HepG2 (cell line): ENCODE data around the gene RASL10A. TPM values are rescaled to one million over a fixed set of nuclear protein-coding genes. Genes with fewer than 3 reads are reported as not detected.

Experiments
- ARNT2 ChIP-seq: sonication (generic); formaldehyde crosslinking; IDR thresholded peaks from 2 replicates; pipeline ENCODE4 v1.8.0; 2022; ENCODE audit warnings: mild to moderate bottlenecking, low read depth, missing genetic modification reagents, moderate library complexity
- CBFB ChIP-seq: sonication (generic); formaldehyde crosslinking; IDR thresholded peaks from 2 replicates; pipeline ENCODE4 v1.4.0; 2020; ENCODE audit warnings: missing genetic modification reagents
- ESRRA ChIP-seq: sonication (generic); formaldehyde crosslinking; IDR thresholded peaks from 2 replicates; pipeline ENCODE4 v1.5.1; 2020; ENCODE audit warnings: mild to moderate bottlenecking, low read depth, missing genetic modification reagents
- ISX ChIP-seq: sonication (generic); formaldehyde crosslinking; conservative IDR thresholded peaks from 2 replicates; pipeline ENCODE4 v1.5.0; 2020; ENCODE audit warnings: missing genetic modification reagents
- MEIS1 ChIP-seq: sonication (generic); formaldehyde crosslinking; IDR thresholded peaks from 2 replicates; pipeline ENCODE4 v1.9.0; 2021; ENCODE audit warnings: mild to moderate bottlenecking, missing genetic modification reagents, moderate library complexity, borderline replicate concordance
- RFX1 ChIP-seq: fragments of 450-650 bp; IDR thresholded peaks from 2 replicates; pipeline ENCODE4 v1.6.1; 2017
- RFX5 ChIP-seq: IDR thresholded peaks from 2 replicates; pipeline ENCODE4 v1.6.1; 2011; ENCODE audit warnings: low read depth, low read length, improper control_type of control experiment
- SMC3 ChIP-seq: IDR thresholded peaks from 2 replicates; pipeline ENCODE4 v1.6.1; 2011; ENCODE audit warnings: low read length, improper control_type of control experiment
- ZFX ChIP-seq: sonication (generic); formaldehyde crosslinking; IDR thresholded peaks from 2 replicates; pipeline ENCODE4 v1.4.0; 2020; ENCODE audit warnings: mild to moderate bottlenecking, low read depth, missing genetic modification reagents, moderate library complexity
- ZNF282 ChIP-seq: fragments of 450-650 bp; IDR thresholded peaks from 2 replicates; pipeline ENCODE4 v1.6.1; 2018; ENCODE audit not compliant: partially characterized antibody
- ZNF33B ChIP-seq: sonication (generic); formaldehyde crosslinking; IDR thresholded peaks from 2 replicates; pipeline ENCODE4 v1.5.1; 2020; ENCODE audit warnings: mild to moderate bottlenecking, missing genetic modification reagents
- ZNF543 ChIP-seq: sonication (generic); formaldehyde crosslinking; IDR thresholded peaks from 2 replicates; pipeline ENCODE4 v1.4.0; 2020; ENCODE audit warnings: mild to moderate bottlenecking, missing genetic modification reagents
- ZNF660 ChIP-seq: sonication (generic); formaldehyde crosslinking; IDR thresholded peaks from 2 replicates; pipeline ENCODE4 v1.5.1; 2020; ENCODE audit warnings: mild to moderate bottlenecking, low read depth, missing genetic modification reagents, borderline replicate concordance
- ZSCAN22 ChIP-seq: sonication (generic); formaldehyde crosslinking; IDR thresholded peaks from 2 replicates; pipeline ENCODE4 v1.4.0; 2020; ENCODE audit warnings: mild to moderate bottlenecking, missing genetic modification reagents
- polyA plus RNA-seq, 8 experiments: library from polyadenylated mRNA; depleted of rRNA in 3 of 8; stranded (reverse) in 7 of 8; unstranded in 1 of 8; fragments of >200 nt; fragmentation: Illumina TruSeq in 4 of 8; extraction: Trizol in 4 of 8; gene quantifications; 2 replicates each; pipeline versions ENCODE4 v1.2.1 to v1.2.3, GENCODE V29; 2011 to 2016; ENCODE audit warnings: low read depth in 4 of 8, missing spikeins in 1 of 8, mixed read lengths in 1 of 8; ENCODE audit not compliant: insufficient read depth in 1 of 8
- total RNA-seq, 5 experiments: library from RNA; depleted of rRNA; stranded (reverse); fragments of >200 nt; fragmentation: Illumina TruSeq; extraction: Trizol; gene quantifications; 2 replicates each; pipeline ENCODE4 v1.2.3, GENCODE V29; 2016; ENCODE audit warnings: low read depth in 1 of 5
- TF ChIP-seq, protein P1 (sequence below): sonication (generic); formaldehyde crosslinking; IDR thresholded peaks from 2 replicates; pipeline ENCODE4 v1.4.0; 2020; ENCODE audit warnings: missing genetic modification reagents
- TF ChIP-seq, protein P2 (sequence below): sonication (generic); formaldehyde crosslinking; IDR thresholded peaks from 2 replicates; pipeline ENCODE4 v1.4.0; 2020; ENCODE audit warnings: mild to moderate bottlenecking, missing genetic modification reagents
- TF ChIP-seq, protein P3 (sequence below): sonication (generic); formaldehyde crosslinking; conservative IDR thresholded peaks from 2 replicates; pipeline ENCODE4 v1.4.0; 2020; ENCODE audit warnings: missing genetic modification reagents
- TF ChIP-seq, protein P4 (sequence below): sonication (generic); formaldehyde crosslinking; IDR thresholded peaks from 2 replicates; pipeline ENCODE4 v1.5.1; 2020; ENCODE audit warnings: mild to moderate bottlenecking, missing genetic modification reagents, moderate library complexity

Gene RASL10A
- total and polyA plus RNA-seq, 2 of the 13 experiments (the other 11 are each of a cell fraction or from before 2014, with no cell fraction given): 0.05 to 0.22 TPM

DNA sequence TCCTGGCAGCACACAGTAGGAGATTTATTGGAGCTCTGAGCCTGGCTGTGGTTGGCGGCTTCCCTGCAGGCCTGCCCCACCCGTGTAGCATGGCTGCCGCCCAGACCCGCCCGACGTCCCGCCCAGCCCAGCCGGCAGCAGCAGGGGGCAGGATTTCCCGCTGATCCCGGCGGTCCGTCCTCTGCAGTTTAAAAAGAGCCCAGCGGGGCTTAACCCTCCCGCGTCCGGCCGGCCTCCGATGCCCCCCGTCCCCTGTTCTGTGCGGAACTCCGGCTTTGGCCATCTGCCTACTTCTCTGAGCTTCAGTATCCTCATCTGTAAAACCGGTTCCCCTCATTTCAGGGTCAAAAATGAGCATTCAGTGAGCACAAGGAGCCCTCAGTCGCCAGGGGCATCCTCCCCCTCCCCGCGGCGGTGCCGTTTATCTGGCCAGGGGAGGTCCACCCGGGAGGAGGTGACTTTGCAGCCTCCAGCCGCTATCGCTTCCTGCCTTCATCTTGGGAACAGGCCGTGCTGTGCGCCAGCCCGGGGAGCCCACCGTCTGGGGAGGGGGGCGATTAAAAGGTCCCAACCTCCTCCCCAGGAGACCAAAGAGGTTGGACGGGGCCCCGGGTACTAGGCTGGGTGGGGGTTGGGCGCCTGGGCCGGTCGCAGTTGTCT lies 9.2 kb downstream of the RASL10A start, which contains the start of gene GAS2L1 (continued):
- TF ChIP-seq, protein P1, sequence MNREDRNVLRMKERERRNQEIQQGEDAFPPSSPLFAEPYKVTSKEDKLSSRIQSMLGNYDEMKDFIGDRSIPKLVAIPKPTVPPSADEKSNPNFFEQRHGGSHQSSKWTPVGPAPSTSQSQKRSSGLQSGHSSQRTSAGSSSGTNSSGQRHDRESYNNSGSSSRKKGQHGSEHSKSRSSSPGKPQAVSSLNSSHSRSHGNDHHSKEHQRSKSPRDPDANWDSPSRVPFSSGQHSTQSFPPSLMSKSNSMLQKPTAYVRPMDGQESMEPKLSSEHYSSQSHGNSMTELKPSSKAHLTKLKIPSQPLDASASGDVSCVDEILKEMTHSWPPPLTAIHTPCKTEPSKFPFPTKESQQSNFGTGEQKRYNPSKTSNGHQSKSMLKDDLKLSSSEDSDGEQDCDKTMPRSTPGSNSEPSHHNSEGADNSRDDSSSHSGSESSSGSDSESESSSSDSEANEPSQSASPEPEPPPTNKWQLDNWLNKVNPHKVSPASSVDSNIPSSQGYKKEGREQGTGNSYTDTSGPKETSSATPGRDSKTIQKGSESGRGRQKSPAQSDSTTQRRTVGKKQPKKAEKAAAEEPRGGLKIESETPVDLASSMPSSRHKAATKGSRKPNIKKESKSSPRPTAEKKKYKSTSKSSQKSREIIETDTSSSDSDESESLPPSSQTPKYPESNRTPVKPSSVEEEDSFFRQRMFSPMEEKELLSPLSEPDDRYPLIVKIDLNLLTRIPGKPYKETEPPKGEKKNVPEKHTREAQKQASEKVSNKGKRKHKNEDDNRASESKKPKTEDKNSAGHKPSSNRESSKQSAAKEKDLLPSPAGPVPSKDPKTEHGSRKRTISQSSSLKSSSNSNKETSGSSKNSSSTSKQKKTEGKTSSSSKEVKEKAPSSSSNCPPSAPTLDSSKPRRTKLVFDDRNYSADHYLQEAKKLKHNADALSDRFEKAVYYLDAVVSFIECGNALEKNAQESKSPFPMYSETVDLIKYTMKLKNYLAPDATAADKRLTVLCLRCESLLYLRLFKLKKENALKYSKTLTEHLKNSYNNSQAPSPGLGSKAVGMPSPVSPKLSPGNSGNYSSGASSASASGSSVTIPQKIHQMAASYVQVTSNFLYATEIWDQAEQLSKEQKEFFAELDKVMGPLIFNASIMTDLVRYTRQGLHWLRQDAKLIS (CRISPR knock-in tag): no peak
- TF ChIP-seq, protein P2, sequence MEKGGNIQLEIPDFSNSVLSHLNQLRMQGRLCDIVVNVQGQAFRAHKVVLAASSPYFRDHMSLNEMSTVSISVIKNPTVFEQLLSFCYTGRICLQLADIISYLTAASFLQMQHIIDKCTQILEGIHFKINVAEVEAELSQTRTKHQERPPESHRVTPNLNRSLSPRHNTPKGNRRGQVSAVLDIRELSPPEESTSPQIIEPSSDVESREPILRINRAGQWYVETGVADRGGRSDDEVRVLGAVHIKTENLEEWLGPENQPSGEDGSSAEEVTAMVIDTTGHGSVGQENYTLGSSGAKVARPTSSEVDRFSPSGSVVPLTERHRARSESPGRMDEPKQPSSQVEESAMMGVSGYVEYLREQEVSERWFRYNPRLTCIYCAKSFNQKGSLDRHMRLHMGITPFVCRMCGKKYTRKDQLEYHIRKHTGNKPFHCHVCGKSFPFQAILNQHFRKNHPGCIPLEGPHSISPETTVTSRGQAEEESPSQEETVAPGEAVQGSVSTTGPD: 0 out of 2 replicates have a peak, but pooled peaks have one; percentile 38
- peak; percentile 45; the same call in 1 of the 2 replicates for TF ChIP-seq ZFX (CRISPR knock-in tag)
- TF ChIP-seq ZNF282: no peak
- TF ChIP-seq, protein P3, sequence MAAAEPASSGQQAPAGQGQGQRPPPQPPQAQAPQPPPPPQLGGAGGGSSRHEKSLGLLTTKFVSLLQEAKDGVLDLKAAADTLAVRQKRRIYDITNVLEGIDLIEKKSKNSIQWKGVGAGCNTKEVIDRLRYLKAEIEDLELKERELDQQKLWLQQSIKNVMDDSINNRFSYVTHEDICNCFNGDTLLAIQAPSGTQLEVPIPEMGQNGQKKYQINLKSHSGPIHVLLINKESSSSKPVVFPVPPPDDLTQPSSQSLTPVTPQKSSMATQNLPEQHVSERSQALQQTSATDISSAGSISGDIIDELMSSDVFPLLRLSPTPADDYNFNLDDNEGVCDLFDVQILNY (CRISPR knock-in tag): peak; percentile 66; the same call in 1 of the 2 replicates
- TF ChIP-seq ESRRA (CRISPR knock-in tag): peak; percentile 26; the same call in 1 of the 2 replicates
- TF ChIP-seq MEIS1 (CRISPR knock-in tag): no peak
- peak; percentile 59; the same call in 1 of the 2 replicates for TF ChIP-seq CBFB (CRISPR knock-in tag)
- no peak for TF ChIP-seq RFX5
- no peak for TF ChIP-seq ZNF543 (CRISPR knock-in tag)
- no peak for TF ChIP-seq ZNF660
- no peak for TF ChIP-seq ISX (CRISPR knock-in tag)
- TF ChIP-seq ZNF33B (CRISPR knock-in tag): 0 out of 2 replicates have a peak, but pooled peaks have one; percentile 29
- TF ChIP-seq, protein P4, sequence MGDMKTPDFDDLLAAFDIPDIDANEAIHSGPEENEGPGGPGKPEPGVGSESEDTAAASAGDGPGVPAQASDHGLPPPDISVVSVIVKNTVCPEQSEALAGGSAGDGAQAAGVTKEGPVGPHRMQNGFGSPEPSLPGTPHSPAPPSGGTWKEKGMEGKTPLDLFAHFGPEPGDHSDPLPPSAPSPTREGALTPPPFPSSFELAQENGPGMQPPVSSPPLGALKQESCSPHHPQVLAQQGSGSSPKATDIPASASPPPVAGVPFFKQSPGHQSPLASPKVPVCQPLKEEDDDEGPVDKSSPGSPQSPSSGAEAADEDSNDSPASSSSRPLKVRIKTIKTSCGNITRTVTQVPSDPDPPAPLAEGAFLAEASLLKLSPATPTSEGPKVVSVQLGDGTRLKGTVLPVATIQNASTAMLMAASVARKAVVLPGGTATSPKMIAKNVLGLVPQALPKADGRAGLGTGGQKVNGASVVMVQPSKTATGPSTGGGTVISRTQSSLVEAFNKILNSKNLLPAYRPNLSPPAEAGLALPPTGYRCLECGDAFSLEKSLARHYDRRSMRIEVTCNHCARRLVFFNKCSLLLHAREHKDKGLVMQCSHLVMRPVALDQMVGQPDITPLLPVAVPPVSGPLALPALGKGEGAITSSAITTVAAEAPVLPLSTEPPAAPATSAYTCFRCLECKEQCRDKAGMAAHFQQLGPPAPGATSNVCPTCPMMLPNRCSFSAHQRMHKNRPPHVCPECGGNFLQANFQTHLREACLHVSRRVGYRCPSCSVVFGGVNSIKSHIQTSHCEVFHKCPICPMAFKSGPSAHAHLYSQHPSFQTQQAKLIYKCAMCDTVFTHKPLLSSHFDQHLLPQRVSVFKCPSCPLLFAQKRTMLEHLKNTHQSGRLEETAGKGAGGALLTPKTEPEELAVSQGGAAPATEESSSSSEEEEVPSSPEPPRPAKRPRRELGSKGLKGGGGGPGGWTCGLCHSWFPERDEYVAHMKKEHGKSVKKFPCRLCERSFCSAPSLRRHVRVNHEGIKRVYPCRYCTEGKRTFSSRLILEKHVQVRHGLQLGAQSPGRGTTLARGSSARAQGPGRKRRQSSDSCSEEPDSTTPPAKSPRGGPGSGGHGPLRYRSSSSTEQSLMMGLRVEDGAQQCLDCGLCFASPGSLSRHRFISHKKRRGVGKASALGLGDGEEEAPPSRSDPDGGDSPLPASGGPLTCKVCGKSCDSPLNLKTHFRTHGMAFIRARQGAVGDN (CRISPR knock-in tag): peak; percentile 71
- no peak for TF ChIP-seq RFX1
- TF ChIP-seq ARNT2 (CRISPR knock-in tag): 0 out of 2 replicates have a peak, but pooled peaks have one; percentile 36
- TF ChIP-seq SMC3: no peak
- TF ChIP-seq ZSCAN22 (CRISPR knock-in tag): no peak
